ENCODE measurements around the gene PRDX6. TPM values are rescaled to one million over a fixed set of nuclear protein-coding genes. Genes with fewer than 3 reads are reported as not detected.

Gene PRDX6
- total and polyA plus RNA-seq, 2 donors (not counting 3 experiments of a cell fraction or from before 2014, with no cell fraction given) = 145 to 288 TPM

DNA sequence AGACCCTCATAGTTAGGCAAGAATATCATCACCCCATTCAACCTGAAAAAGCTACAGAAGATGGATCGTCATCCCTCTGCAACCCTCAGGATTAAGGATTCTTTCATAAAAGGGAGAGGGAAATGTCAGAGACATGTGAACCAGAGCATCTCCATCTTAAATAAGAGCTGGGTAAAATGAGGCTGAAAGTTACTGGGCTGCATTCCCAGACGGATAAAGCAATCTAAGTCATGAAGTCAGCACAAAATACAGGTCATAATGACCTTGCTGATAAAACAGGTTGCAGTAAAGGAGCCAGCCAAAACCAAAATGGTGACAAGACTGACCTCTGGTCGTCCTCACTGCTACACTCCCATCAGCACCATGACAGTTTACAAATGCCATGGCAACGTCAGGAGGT is 22.6 kb downstream of the PRDX6 start:
- FAIRE-seq (no peak), DNase-seq (ENCODE audit: low read depth, low spot score) (no peak)
- peaks cover 1% of the 10 kb centered on the region for H3K9me3 ChIP-seq (replicated peaks; ENCODE audit: control insufficient read depth, insufficient read depth, low read length)
- no peak overlapping the region for H3K9ac ChIP-seq (replicated peaks; ENCODE audit: extremely low read depth, insufficient read depth, low read length)
- CTCF ChIA-PET = interaction anchor here (1.5 kb wide), 1 partner anchor 20 kb away, joined by 3 read pairs; no protein-coding TSS in a partner anchor
- no peak overlapping the region for H2AFZ ChIP-seq (ENCODE audit: low read depth, low read length)
- TF ChIP-seq MYC (IDR thresholded peaks at IDR 0.05; ENCODE audit: low read depth, low read length) (no peak), FOS (IDR thresholded peaks at IDR 0.05; ENCODE audit: borderline replicate concordance, insufficient read depth, low read length) (no peak), JUN (IDR thresholded peaks at IDR 0.05; ENCODE audit: borderline replicate concordance, insufficient read depth, insufficient read length, low read depth) (no peak), POLR2AphosphoS5 (IDR thresholded peaks at IDR 0.05; ENCODE audit: insufficient read depth, low read depth, low read length) (no peak), GATA2 (IDR thresholded peaks at IDR 0.05; ENCODE audit: insufficient read depth, insufficient read length, low read depth, low read length) (no peak), EZH2 (IDR thresholded peaks at IDR 0.05; ENCODE audit: borderline replicate concordance, low read depth, low read length, severe bottlenecking) (no peak), POLR2A (IDR thresholded peaks at IDR 0.05; ENCODE audit: low read depth, low read length) (no peak)
- TF ChIP-seq, protein P1, sequence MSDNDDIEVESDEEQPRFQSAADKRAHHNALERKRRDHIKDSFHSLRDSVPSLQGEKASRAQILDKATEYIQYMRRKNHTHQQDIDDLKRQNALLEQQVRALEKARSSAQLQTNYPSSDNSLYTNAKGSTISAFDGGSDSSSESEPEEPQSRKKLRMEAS (IDR thresholded peaks at IDR 0.05; ENCODE audit: insufficient read depth, insufficient read length) = no peak
- TF ChIP-seq, protein P2, sequence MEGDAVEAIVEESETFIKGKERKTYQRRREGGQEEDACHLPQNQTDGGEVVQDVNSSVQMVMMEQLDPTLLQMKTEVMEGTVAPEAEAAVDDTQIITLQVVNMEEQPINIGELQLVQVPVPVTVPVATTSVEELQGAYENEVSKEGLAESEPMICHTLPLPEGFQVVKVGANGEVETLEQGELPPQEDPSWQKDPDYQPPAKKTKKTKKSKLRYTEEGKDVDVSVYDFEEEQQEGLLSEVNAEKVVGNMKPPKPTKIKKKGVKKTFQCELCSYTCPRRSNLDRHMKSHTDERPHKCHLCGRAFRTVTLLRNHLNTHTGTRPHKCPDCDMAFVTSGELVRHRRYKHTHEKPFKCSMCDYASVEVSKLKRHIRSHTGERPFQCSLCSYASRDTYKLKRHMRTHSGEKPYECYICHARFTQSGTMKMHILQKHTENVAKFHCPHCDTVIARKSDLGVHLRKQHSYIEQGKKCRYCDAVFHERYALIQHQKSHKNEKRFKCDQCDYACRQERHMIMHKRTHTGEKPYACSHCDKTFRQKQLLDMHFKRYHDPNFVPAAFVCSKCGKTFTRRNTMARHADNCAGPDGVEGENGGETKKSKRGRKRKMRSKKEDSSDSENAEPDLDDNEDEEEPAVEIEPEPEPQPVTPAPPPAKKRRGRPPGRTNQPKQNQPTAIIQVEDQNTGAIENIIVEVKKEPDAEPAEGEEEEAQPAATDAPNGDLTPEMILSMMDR (IDR thresholded peaks at IDR 0.05; ENCODE audit: extremely low read depth in 1 of 2, insufficient read depth in 1 of 2, low read depth in 1 of 2, low read length in 2 of 2) = no peak
- no peaks in the 10 kb centered on the region for H4K20me1 ChIP-seq (replicated peaks; ENCODE audit: control insufficient read depth, extremely low read depth, insufficient read depth, low read length)
- H3K27me3 ChIP-seq (ENCODE audit: control insufficient read depth in 2 of 2, insufficient read depth in 2 of 2, low read length in 2 of 2) = peaks cover 0 to 3% of the 10 kb centered on the region in 2 experiments
- H3K4me2 ChIP-seq (ENCODE audit: insufficient read depth, low read length) = no peak overlapping the region
- no peaks in the 10 kb centered on the region for H3K79me2 ChIP-seq (ENCODE audit: control insufficient read depth, insufficient read depth, low read length)
- no peak overlapping the region for H3K4me3 ChIP-seq (replicated peaks in 1 of 3; ENCODE audit: insufficient read depth in 1 of 3, low read depth in 1 of 3, low read length in 3 of 3)
- POLR2A ChIA-PET = no interaction called here
- no peaks in the 10 kb centered on the region for H3K9me1 ChIP-seq (replicated peaks; ENCODE audit: control insufficient read depth, extremely low read depth, insufficient read depth, low read length)
- no peaks in the 10 kb centered on the region for H3K4me1 ChIP-seq (ENCODE audit: control insufficient read depth, extremely low read depth, insufficient read depth, low read length)
- dilution Hi-C loops (cut with MboI; ENCODE audit: extremely low pct_ligation_motif_present, low sequenced_read_pairs) = no loop called here
- intact Hi-C loops (cut with micrococcal nuclease) = no loop called here
- no TSS peak for BruUV-seq (replicated peaks)
- no peak overlapping the region for H3K27ac ChIP-seq (ENCODE audit: insufficient read depth, low read depth, low read length)
- H3K36me3 ChIP-seq (ENCODE audit: control insufficient read depth in 2 of 2, extremely low read depth in 1 of 2, insufficient read depth in 2 of 2, low read length in 2 of 2) = no peaks in the 10 kb centered on the region
